ENCODE measurements around the gene LRRD1. TPM values are rescaled to one million over a fixed set of nuclear protein-coding genes. Genes with fewer than 3 reads are reported as not detected.

The LRRD1 gene
- total and polyA plus RNA-seq, 9 of the 15 experiments (the other 6 are each of a cell fraction or from before 2014, with no cell fraction given) = 0.07 to 0.15 TPM; not detected in 7

DNA sequence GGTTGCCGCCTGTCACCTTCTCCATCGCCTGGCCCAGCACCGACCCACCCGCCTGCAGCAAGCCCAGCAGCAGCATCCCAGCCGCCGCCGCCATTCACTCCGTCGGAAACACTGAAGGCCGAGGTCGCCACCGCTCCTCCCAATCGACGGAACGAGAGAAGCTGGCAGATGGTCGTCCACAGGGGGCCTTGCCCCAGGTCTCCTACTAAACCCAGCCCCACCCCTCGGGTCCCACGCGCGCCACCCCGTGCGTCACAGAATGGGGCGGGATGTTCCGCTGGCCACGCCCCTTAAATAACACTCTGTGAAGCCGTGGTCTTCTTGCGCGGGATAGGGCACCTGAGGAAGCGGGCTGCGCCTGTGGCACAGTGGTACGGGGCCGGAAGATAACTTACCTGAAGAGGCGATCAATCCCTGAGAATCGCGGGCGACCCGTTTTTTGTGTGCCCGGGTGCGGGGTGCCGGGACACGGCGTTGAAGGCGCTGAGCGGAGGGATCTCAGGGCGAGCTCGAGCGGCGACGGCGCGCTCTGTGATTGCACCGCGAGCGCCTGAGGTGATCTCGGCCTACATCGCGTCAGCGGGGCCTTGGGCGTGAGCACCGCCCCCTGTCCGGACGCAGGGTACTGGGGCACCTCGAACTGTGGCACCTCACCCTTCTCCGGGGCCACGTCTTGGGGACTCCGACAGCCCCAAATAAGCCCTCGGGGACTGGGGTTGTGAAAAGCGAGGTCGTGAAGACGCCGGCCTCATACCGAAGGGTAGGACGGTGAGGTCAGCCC lies 44.5 kb downstream of the LRRD1 start, which contains the start of gene CYP51A1 (continued):
- TF ChIP-seq CEBPG (CRISPR knock-in tag; IDR thresholded peaks at IDR 0.05) (peak; percentile 52), CEBPG (tag; conservative IDR thresholded peaks at IDR 0.05 in 1 of 2, IDR thresholded peaks at IDR 0.05 in 1 of 2) (peak in 1 of 2 experiments; percentile 57; a peak in 2 of 4 replicates), EHMT2 (IDR thresholded peaks at IDR 0.05) (no peak), CREM (IDR thresholded peaks at IDR 0.05; ENCODE audit: low read depth) (peak; percentile 92), KAT2B (IDR thresholded peaks at IDR 0.05; ENCODE audit: low read depth, low read length) (no peak), RNF2 (IDR thresholded peaks at IDR 0.05) (peak; percentile 72; the same call in 1 of the 2 replicates), TEAD2 (tag; IDR thresholded peaks at IDR 0.05) (no peak), GABPB1 (CRISPR knock-in tag; IDR thresholded peaks at IDR 0.05) (peak; percentile 61), TAF15 (IDR thresholded peaks at IDR 0.05; ENCODE audit: low read depth, low read length) (no peak), ZNF707 (CRISPR knock-in tag; conservative IDR thresholded peaks at IDR 0.05) (no peak), ZNF140 (CRISPR knock-in tag; IDR thresholded peaks at IDR 0.05) (no peak), TAF1 (IDR thresholded peaks at IDR 0.05; ENCODE audit: control insufficient read depth, extremely low read depth, insufficient read depth, low read length, severe bottlenecking) (peak; percentile 79), LEF1 (IDR thresholded peaks at IDR 0.05) (peak; percentile 87), MAFK (IDR thresholded peaks at IDR 0.05; ENCODE audit: low read length) (no peak), HOXB6 (CRISPR knock-in tag; IDR thresholded peaks at IDR 0.05; ENCODE audit: borderline replicate concordance) (no peak), XRCC5 (IDR thresholded peaks at IDR 0.05; ENCODE audit: low read depth, low read length) (peak; percentile 83), FOS (IDR thresholded peaks at IDR 0.05; ENCODE audit: extremely low read depth, insufficient read length) (no peak), MED1 (CRISPR knock-in tag; IDR thresholded peaks at IDR 0.05; ENCODE audit: borderline replicate concordance) (no peak)
- TF ChIP-seq, protein P1, sequence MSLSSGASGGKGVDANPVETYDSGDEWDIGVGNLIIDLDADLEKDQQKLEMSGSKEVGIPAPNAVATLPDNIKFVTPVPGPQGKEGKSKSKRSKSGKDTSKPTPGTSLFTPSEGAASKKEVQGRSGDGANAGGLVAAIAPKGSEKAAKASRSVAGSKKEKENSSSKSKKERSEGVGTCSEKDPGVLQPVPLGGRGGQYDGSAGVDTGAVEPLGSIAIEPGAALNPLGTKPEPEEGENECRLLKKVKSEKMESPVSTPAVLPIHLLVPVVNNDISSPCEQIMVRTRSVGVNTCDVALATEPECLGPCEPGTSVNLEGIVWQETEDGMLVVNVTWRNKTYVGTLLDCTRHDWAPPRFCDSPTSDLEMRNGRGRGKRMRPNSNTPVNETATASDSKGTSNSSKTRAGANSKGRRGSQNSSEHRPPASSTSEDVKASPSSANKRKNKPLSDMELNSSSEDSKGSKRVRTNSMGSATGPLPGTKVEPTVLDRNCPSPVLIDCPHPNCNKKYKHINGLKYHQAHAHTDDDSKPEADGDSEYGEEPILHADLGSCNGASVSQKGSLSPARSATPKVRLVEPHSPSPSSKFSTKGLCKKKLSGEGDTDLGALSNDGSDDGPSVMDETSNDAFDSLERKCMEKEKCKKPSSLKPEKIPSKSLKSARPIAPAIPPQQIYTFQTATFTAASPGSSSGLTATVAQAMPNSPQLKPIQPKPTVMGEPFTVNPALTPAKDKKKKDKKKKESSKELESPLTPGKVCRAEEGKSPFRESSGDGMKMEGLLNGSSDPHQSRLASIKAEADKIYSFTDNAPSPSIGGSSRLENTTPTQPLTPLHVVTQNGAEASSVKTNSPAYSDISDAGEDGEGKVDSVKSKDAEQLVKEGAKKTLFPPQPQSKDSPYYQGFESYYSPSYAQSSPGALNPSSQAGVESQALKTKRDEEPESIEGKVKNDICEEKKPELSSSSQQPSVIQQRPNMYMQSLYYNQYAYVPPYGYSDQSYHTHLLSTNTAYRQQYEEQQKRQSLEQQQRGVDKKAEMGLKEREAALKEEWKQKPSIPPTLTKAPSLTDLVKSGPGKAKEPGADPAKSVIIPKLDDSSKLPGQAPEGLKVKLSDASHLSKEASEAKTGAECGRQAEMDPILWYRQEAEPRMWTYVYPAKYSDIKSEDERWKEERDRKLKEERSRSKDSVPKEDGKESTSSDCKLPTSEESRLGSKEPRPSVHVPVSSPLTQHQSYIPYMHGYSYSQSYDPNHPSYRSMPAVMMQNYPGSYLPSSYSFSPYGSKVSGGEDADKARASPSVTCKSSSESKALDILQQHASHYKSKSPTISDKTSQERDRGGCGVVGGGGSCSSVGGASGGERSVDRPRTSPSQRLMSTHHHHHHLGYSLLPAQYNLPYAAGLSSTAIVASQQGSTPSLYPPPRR (CRISPR knock-in tag; IDR thresholded peaks at IDR 0.05; ENCODE audit: borderline replicate concordance) = no peak
- TF ChIP-seq, protein P2, sequence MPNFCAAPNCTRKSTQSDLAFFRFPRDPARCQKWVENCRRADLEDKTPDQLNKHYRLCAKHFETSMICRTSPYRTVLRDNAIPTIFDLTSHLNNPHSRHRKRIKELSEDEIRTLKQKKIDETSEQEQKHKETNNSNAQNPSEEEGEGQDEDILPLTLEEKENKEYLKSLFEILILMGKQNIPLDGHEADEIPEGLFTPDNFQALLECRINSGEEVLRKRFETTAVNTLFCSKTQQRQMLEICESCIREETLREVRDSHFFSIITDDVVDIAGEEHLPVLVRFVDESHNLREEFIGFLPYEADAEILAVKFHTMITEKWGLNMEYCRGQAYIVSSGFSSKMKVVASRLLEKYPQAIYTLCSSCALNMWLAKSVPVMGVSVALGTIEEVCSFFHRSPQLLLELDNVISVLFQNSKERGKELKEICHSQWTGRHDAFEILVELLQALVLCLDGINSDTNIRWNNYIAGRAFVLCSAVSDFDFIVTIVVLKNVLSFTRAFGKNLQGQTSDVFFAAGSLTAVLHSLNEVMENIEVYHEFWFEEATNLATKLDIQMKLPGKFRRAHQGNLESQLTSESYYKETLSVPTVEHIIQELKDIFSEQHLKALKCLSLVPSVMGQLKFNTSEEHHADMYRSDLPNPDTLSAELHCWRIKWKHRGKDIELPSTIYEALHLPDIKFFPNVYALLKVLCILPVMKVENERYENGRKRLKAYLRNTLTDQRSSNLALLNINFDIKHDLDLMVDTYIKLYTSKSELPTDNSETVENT (CRISPR knock-in tag; IDR thresholded peaks at IDR 0.05) = peak; percentile 82
- TF ChIP-seq, protein P3, sequence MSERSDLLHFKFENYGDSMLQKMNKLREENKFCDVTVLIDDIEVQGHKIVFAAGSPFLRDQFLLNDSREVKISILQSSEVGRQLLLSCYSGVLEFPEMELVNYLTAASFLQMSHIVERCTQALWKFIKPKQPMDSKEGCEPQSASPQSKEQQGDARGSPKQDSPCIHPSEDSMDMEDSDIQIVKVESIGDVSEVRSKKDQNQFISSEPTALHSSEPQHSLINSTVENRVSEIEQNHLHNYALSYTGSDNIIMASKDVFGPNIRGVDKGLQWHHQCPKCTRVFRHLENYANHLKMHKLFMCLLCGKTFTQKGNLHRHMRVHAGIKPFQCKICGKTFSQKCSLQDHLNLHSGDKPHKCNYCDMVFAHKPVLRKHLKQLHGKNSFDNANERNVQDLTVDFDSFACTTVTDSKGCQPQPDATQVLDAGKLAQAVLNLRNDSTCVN (CRISPR knock-in tag; IDR thresholded peaks at IDR 0.05) = no peak

All from K562 (cell line).